ENCODE measurements around the gene BMP6. TPM values are rescaled to one million over a fixed set of nuclear protein-coding genes. Genes with fewer than 3 reads are reported as not detected.

The BMP6 gene
- total RNA-seq, 1 experiment from 2014 or later = 0.28 TPM

DNA sequence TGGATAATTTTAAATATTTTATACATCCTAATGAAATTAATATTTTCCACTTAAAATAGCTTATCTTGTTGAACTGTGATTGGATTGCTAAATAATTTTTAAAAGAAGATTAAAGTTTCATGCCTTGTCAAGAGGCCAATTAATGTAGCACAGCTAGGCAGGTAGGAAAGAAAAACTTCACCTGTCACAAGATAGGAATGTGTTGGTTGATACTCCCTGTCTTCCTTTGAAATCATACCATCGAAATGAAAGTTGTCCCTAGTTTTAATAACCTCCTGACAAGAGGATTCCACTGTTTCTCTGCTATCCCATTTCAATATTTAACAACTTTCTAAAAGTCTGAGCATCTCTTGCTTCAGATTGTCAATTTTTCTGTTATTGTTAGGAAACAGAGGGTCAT, 80.8 kb downstream of the BMP6 start:
- H3K56ac ChIP-seq (ENCODE audit: insufficient read length, low read depth, low read length) = no peak overlapping the region
- no peak overlapping the region for H3K27ac ChIP-seq (ENCODE audit: insufficient read length, low read depth, low read length)
- no peak overlapping the region for H4K91ac ChIP-seq (ENCODE audit: insufficient read length, low read depth, low read length)
- no peak overlapping the region for H3K9ac ChIP-seq (ENCODE audit: extremely low read depth, insufficient read length, low read length)
- H3K14ac ChIP-seq (ENCODE audit: insufficient read depth, low read length) = no peak overlapping the region
- no peaks in the 10 kb centered on the region for H3K27me3 Mint-ChIP-seq (ENCODE audit: low read depth)
- H2BK12ac ChIP-seq (ENCODE audit: insufficient read length, low read depth, low read length) = no peak overlapping the region
- H3K79me1 ChIP-seq (ENCODE audit: insufficient read depth, low read depth, low read length, poor library complexity, severe bottlenecking) = no peaks in the 10 kb centered on the region
- H3K18ac ChIP-seq (ENCODE audit: insufficient read length, low read depth, low read length) = no peak overlapping the region
- H3K23ac ChIP-seq (ENCODE audit: insufficient read length, low read depth, low read length) = no peak overlapping the region
- no peaks in the 10 kb centered on the region; a peak in 1 of 7 replicates for H3K36me3 Mint-ChIP-seq (ENCODE audit: insufficient read depth in 1 of 3, low read depth in 3 of 3)
- H3K4me1 Mint-ChIP-seq = peaks cover 0 to 16% of the 10 kb centered on the region in 2 experiments; a peak in 2 of 4 replicates
- H3K4ac ChIP-seq (ENCODE audit: low read depth, low read length) = no peak overlapping the region
- no peak for DNase-seq
- no CpG with 5 or more reads among the region's 1 CpG for WGBS (ENCODE audit: extremely low coverage, insufficient read length, low lambda C conversion rate)
- H2BK120ac ChIP-seq (ENCODE audit: low read depth, low read length, poor library complexity, severe bottlenecking) = no peak overlapping the region
- no peaks in the 10 kb centered on the region for H4K20me1 ChIP-seq (ENCODE audit: control insufficient read depth, insufficient read depth, insufficient read length)
- H3K4me1 ChIP-seq (ENCODE audit: insufficient read depth, low read length) = no peaks in the 10 kb centered on the region; the same call in 1 of the 2 replicates
- no peak overlapping the region for H2AFZ ChIP-seq (ENCODE audit: low read length)
- H3T11ph ChIP-seq (ENCODE audit: low read length) = no peak overlapping the region
- no peak overlapping the region for H2BK5ac ChIP-seq (ENCODE audit: insufficient read length, low read length)
- H3K23me2 ChIP-seq (ENCODE audit: insufficient read length, low read depth, low read length, poor library complexity, severe bottlenecking) = no peaks in the 10 kb centered on the region
- H3K27me3 ChIP-seq (ENCODE audit: insufficient read depth, low read length) = no peaks in the 10 kb centered on the region
- no peak overlapping the region for H2BK15ac ChIP-seq (ENCODE audit: low read depth, low read length)
- H4K8ac ChIP-seq (replicated peaks; ENCODE audit: insufficient read length, low read depth, low read length) = no peak overlapping the region
- no peaks in the 10 kb centered on the region for H3K79me2 ChIP-seq (ENCODE audit: insufficient read depth, low read length)
- no peaks in the 10 kb centered on the region for H3K9me3 ChIP-seq (ENCODE audit: control insufficient read depth, low read depth, low read length)
- H4K5ac ChIP-seq (ENCODE audit: insufficient read length, low read depth, low read length) = no peak overlapping the region
- no peak overlapping the region for H2AK5ac ChIP-seq (ENCODE audit: insufficient read length, low read length)
- TF ChIP-seq, protein P1, sequence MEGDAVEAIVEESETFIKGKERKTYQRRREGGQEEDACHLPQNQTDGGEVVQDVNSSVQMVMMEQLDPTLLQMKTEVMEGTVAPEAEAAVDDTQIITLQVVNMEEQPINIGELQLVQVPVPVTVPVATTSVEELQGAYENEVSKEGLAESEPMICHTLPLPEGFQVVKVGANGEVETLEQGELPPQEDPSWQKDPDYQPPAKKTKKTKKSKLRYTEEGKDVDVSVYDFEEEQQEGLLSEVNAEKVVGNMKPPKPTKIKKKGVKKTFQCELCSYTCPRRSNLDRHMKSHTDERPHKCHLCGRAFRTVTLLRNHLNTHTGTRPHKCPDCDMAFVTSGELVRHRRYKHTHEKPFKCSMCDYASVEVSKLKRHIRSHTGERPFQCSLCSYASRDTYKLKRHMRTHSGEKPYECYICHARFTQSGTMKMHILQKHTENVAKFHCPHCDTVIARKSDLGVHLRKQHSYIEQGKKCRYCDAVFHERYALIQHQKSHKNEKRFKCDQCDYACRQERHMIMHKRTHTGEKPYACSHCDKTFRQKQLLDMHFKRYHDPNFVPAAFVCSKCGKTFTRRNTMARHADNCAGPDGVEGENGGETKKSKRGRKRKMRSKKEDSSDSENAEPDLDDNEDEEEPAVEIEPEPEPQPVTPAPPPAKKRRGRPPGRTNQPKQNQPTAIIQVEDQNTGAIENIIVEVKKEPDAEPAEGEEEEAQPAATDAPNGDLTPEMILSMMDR (conservative IDR thresholded peaks at IDR 0.05) = no peak
- no peak overlapping the region for H2BK20ac ChIP-seq (ENCODE audit: low read depth, low read length, poor library complexity, severe bottlenecking)
- H3K4me2 ChIP-seq (ENCODE audit: insufficient read depth, insufficient read length, low read length) = no peak overlapping the region
- H3K4me3 Mint-ChIP-seq = no peak overlapping the region
- no peaks in the 10 kb centered on the region for H3K9me3 Mint-ChIP-seq
- H3K27ac Mint-ChIP-seq = no peak overlapping the region
